Posterior cingulate gyrus (tissue), 11 donors: ENCODE results near the gene NUDT14.
A peak's percentile ranks its signal among the peaks of the same experiment; 100 is the strongest.

ENCODE experiments used
- DNase-seq, 10 donors: peaks; one replicate each; pipeline versions ENCODE4 v3.0.0 to v3.0.0-alpha.2; 2020 to 2021; ENCODE audit warnings: mixed read lengths in 3 of 10
- intact Hi-C: fragments of 100-400 bp; cut with DNase I; formaldehyde crosslinking; loops from one replicate; pipeline ENCODE4 v1.15.1; 2023

NUDT14 gene

GRCh38 chr14:105179191-105179590 is 1.9 kb downstream of the NUDT14 start:
- intact Hi-C loops = no loop called here
- no peak for DNase-seq

- intact Hi-C loops = no loop called here
These were observed 2.3 kb downstream of the NUDT14 start for GRCh38 chr14:105178868-105179140.

GRCh38 chr14:105178069-105178867 is 2.8 kb downstream of the NUDT14 start:
- no peak for DNase-seq
- intact Hi-C loops = no loop called here

More at GRCh38 chr14:105178868-105179140, 2.3 kb downstream of the NUDT14 start:
- no peak for DNase-seq

GRCh38 chr14:105177082-105177481 is 4.0 kb downstream of the NUDT14 start:
- DNase-seq = no peak
- intact Hi-C loops = no loop called here

- intact Hi-C loops = no loop called here
- no peak for DNase-seq
These were observed 4.6 kb downstream of the NUDT14 start for GRCh38 chr14:105176513-105176912.

GRCh38 chr14:105173901-105174894 is 6.9 kb downstream of the NUDT14 start:
- DNase-seq = no peak
- intact Hi-C loops = no loop called here

- intact Hi-C loops = no loop called here
- DNase-seq = no peak
These were observed 8.0 kb downstream of the NUDT14 start for GRCh38 chr14:105173145-105173544.

- no peak for DNase-seq
- intact Hi-C loops = no loop called here
These were observed 8.6 kb downstream of the NUDT14 start for GRCh38 chr14:105172476-105172875.

- no peak for DNase-seq
These were observed 10.0 kb downstream of the NUDT14 start for GRCh38 chr14:105171004-105171673.

GRCh38 chr14:105169776-105170655 is 11.1 kb downstream of the NUDT14 start:
- DNase-seq = no peak
- intact Hi-C loops = loop anchor here (5.0 kb wide), 1 partner anchor 78 kb away; no protein-coding TSS in a partner anchor

More at GRCh38 chr14:105171004-105171673, 10.0 kb downstream of the NUDT14 start:
- intact Hi-C loops = no loop called here

GRCh38 chr14:105168979-105169507 is 12.1 kb downstream of the NUDT14 start:
- intact Hi-C loops = loop anchor here (5.0 kb wide), 1 partner anchor 77 kb away; no protein-coding TSS in a partner anchor
- peak in 2 of 10 donors; percentile 29 to 44 for DNase-seq

- DNase-seq = peak in 9 of 10 donors; percentile 26 to 93 (median 63)
These were observed 12.6 kb downstream of the NUDT14 start, which contains the start of gene JAG2 for GRCh38 chr14:105168496-105168978. TSS of gene JAG2 (minus strand) at chr14:105168776. CDS start at chr14:105168420, 356 bp downstream.

GRCh38 chr14:105168093-105168420 is 13.1 kb downstream of the NUDT14 start:
- no peak for DNase-seq
- intact Hi-C loops = loop anchor here (5.0 kb wide), 1 partner anchor 76 kb away; no protein-coding TSS in a partner anchor

More at GRCh38 chr14:105168496-105168978, 12.6 kb downstream of the NUDT14 start, which contains the start of gene JAG2:
- intact Hi-C loops = loop anchor here (5.0 kb wide), 1 partner anchor 76 kb away; no protein-coding TSS in a partner anchor

- intact Hi-C loops = loop anchor here (5.0 kb wide), 1 partner anchor 75 kb away; no protein-coding TSS in a partner anchor
- DNase-seq = no peak
These were observed 13.6 kb downstream of the NUDT14 start for GRCh38 chr14:105167303-105168092.

- no peak for DNase-seq
- intact Hi-C loops = loop anchor here (5.0 kb wide), 1 partner anchor 74 kb away; no protein-coding TSS in a partner anchor
These were observed 14.4 kb downstream of the NUDT14 start for GRCh38 chr14:105166571-105167302.

- intact Hi-C loops = loop anchor here (5.0 kb wide), 1 partner anchor 74 kb away; no protein-coding TSS in a partner anchor
- no peak for DNase-seq
These were observed 15.2 kb downstream of the NUDT14 start for GRCh38 chr14:105165761-105166485.
